Neural progenitor cell (in vitro differentiated cells): ENCODE results near the gene SNAI3.

Experiments used
- EZH2phosphoT487 ChIP-seq: fragments of 200-600 bp; sonication (generic); IDR thresholded peaks from 2 replicates; pipeline ENCODE4 v1.6.1; 2017; ENCODE audit warnings: antibody characterized with exemption
- TF ChIP-seq, protein P1 (sequence below): fragments of 200-600 bp; sonication (generic); IDR thresholded peaks from 2 replicates; pipeline ENCODE4 v1.5.1; 2017; ENCODE audit warnings: antibody characterized with exemption, mild to moderate bottlenecking

DNA sequence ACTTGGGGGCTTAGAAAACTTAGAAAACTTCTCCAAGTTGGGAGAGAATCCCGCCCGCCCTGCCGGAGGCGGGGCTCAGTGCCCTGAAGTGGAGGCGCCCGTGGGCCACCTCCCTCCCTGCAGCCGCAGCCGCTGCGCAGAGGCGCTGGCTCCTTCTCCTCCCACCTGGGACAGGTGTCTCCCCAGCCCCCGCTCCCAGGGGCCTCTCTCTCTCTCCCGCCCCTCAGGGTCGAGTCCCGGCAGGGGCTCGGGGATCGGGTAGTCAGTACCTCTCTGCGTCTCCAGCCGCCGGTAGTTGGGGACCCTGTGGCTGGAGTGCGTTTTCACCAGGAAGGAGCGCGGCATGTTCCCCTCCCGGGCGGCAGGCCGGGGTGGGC lies 257 bp downstream of the SNAI3 start:
- peak; percentile 51 for TF ChIP-seq EZH2phosphoT487
- TF ChIP-seq, protein P1, sequence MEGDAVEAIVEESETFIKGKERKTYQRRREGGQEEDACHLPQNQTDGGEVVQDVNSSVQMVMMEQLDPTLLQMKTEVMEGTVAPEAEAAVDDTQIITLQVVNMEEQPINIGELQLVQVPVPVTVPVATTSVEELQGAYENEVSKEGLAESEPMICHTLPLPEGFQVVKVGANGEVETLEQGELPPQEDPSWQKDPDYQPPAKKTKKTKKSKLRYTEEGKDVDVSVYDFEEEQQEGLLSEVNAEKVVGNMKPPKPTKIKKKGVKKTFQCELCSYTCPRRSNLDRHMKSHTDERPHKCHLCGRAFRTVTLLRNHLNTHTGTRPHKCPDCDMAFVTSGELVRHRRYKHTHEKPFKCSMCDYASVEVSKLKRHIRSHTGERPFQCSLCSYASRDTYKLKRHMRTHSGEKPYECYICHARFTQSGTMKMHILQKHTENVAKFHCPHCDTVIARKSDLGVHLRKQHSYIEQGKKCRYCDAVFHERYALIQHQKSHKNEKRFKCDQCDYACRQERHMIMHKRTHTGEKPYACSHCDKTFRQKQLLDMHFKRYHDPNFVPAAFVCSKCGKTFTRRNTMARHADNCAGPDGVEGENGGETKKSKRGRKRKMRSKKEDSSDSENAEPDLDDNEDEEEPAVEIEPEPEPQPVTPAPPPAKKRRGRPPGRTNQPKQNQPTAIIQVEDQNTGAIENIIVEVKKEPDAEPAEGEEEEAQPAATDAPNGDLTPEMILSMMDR = no peak
